GM10248 (cell line): ENCODE data around the gene GOLGA6L7.
"Not testable (repeated sequence)": the region's sequence is repeated elsewhere in the genome, so short reads cannot be mapped to it uniquely, and the experiment has no call there.

Experiments used
- CTCF ChIA-PET: fragments of 300-600 bp; sonication (Branson Sonifier 250); formaldehyde crosslinking; extraction: SDS; loops from one replicate; lab custom pipeline; 2021; ENCODE audit warnings: antibody characterized with exemption; lab: Yijun Ruan, JAX
- POLR2A ChIA-PET: fragments of 350-650 bp; sonication (Branson Sonifier 250); formaldehyde crosslinking; extraction: SDS; loops from one replicate; lab custom pipeline; 2020; ENCODE audit warnings: antibody characterized with exemption; lab: Yijun Ruan, JAX
- DNase-seq: peaks from one replicate; pipeline ENCODE4 v3.0.0; 2012; ENCODE audit errors: extremely low spot score
- TF ChIP-seq, protein P1 (sequence below): IDR thresholded peaks from 2 replicates; pipeline ENCODE4 v1.5.1; 2012; ENCODE audit warnings: mild to moderate bottlenecking, low read depth; ENCODE audit errors: extremely low read depth, missing control alignments, control extremely low read depth

Gene GOLGA6L7

DNA sequence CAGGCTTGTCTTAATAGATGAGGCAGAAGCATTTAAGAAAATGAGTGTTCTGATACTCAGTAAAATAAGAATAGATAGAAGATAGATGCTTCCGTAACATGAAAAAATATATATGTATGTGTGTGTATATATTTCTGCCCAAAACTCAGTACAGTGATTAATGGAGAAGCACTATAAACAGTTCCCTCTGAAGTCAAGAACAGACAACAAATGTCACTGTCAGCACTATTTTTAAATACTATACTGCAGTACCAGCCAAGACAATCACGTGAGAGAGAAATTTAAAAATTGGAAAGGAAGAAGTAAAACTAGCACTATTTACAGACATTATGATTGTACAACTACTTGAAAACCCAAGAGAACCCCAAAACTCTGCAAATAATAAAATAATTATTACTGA is 27.0 kb downstream of the GOLGA6L7 start:
- CTCF ChIA-PET, DNase-seq, POLR2A ChIA-PET: not testable (repeated sequence)

DNA sequence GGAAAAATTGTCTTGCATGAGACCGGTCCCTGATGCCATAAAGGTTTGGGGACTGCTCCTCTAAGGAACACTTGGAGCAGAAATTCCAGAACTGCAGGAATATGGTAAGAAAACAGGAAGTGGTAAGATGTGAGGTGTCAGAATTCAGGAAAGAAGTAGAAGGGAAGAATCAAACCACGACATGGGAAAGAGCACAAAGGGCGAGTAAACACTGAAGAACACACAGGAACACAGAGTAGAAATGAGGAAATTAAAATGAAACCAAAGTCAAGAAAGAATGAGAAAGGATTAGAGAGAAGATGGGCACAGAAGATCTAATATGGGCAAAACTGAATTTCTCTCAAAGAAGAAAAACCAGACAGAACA is 28.5 kb downstream of the GOLGA6L7 start:
- POLR2A ChIA-PET, DNase-seq, CTCF ChIA-PET: not testable (repeated sequence)

- DNase-seq, CTCF ChIA-PET, POLR2A ChIA-PET: not testable (repeated sequence)
Measured at GRCh38 chr15:28819019-28819929, 29.2 kb downstream of the GOLGA6L7 start.

DNA sequence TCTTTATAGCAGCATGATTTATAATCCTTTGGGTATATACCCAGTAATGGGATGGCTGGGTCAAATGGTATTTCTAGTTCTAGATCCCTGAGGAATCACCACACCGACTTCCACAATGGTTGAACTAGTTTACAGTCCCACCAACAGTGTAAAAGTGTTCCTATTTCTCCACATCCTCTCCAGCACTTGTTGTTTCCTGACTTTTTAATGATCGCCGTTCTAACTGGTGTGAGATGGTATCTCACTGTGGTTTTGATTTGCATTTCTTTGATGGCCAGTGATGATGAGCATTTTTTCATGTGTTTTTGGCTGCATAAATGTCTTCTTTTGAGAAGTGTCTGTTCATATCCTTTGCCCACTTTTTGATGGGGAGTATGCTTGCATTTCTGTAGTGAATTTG is 30.3 kb downstream of the GOLGA6L7 start:
- CTCF ChIA-PET, DNase-seq, POLR2A ChIA-PET: not testable (repeated sequence)

DNA sequence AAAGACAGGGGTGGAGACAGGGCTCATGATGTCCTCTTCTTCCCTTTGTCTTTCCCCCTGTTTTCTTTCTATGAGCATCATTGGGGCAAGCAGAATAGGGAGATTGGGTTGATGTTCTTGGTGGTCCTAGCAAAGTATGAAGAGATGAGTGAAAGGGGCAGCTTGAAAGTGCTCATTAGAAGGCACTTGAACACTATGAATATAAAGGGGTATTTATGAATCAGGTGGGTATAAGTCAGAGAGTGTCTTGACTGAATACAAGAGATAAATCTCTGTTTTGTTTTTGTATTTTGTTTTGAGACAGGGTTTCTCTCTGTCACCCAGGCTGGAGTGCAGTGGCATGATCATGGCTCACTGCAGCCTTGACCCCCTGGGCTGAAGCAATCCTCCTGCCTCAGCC is 34.4 kb downstream of the GOLGA6L7 start:
- DNase-seq, CTCF ChIA-PET, POLR2A ChIA-PET: not testable (repeated sequence)

DNA sequence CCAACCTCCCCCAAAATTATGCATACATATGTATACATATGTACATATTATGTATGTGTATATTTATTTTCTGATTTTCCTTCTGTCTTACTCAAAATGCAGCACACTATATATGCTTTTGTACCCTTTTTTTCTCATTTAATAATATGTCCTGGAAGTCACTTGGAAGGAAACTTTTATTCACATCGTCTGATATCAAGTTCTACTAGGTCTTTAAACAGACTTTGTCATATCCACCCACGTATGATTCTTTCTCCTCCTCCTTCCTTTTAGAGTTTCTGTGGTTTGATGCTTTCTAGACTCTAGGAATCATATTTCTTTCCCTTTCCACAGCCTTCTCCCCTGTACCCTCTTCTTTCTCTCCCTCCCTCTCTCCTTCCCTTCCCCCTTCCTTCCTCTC is 35.1 kb downstream of the GOLGA6L7 start:
- DNase-seq, CTCF ChIA-PET, POLR2A ChIA-PET: not testable (repeated sequence)

DNA sequence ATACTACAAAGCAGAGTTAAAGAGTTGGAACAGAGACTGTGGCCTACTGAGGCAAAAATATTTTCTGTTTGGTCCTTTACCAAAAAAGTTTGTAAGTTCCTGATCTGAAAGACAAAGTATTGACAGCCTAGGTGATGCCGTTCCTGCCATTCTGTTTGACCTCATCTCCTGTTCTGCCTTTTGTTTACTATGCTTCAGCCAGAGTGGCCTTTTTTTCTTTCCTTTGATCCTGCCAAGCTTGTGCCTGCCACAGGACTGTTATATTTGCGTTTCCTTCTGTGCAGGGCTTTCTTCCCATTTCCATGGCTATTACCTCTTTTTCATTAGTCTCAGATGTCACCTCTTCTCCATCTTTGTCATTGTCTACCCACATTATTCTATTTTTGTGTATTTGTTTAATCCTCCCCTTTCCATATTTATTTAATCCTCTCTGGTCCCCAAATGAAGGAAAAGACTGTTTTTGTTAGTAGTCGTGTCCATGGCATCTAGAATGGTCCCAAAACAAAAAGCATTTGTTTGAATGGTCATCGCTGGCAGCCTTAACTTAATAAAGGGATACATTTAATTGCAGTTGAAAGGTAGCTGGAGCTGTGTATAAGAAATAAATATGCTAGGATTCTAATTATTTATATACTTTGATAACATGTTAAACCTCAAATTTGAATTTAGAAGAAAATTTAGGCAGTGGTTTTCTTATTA is 36.4 kb downstream of the GOLGA6L7 start:
- POLR2A ChIA-PET, CTCF ChIA-PET, DNase-seq: not testable (repeated sequence)

DNA sequence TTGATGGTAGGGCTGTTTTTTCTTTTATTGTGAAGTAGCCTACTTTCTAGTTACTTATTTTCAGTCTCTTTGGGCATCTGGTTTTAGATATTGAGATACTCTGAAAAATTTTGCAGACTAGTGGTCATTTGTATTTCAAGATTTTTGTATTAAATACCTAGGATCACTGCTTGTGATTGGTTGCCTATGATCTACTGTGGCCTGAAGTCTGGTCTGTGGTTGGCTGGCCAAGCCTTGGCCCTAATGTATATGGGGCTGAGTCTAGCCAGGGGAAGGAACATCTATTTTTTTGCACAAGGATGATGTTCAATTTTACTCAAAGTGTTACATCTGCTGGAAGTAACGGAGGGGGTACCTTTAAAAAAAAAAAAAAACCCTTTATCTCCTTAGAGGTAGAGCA is 38.0 kb downstream of the GOLGA6L7 start:
- DNase-seq, CTCF ChIA-PET, POLR2A ChIA-PET: not testable (repeated sequence)

GRCh38 chr15:28808136-28808535 is 40.3 kb downstream of the GOLGA6L7 start:
- CTCF ChIA-PET, DNase-seq, POLR2A ChIA-PET: not testable (repeated sequence)

DNA sequence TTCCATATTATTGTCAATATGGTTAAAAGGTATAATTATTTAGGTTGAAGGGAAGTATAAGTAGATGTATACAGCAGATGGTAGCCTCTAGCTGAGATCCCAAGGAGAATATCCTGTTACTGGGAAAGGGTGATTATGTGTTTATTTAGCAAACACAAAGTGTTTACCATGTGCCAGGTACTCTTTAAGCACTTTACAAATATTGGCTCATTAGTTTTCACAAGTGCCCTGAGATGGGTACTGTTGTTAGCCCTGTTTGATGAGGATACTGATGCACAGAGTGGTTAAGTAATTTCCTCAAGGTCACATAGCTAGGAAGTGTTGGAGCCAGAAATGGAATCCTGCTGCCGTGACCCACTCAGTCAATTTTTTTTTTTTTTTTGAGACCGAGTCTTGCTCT is 48.1 kb downstream of the GOLGA6L7 start:
- DNase-seq, CTCF ChIA-PET, POLR2A ChIA-PET: not testable (repeated sequence)

DNA sequence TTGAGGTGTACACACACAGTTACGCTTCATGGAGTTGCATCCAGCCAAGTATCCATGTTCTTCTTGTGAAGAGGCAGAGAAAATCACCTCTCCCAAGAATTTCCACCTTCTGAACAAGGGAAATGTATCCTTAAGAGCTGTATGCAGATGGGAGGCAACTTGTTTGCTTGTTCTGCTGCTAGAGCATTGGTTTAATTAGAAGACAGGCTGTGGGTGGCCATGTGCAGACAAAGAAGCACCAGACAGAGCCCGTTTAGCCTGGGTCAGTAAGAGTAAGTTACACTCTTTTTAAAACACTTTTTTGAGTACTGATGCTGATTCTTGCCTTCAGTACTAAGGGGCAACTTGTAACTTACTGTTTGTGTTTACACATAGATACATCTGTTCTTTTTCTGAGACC is 50.2 kb downstream of the GOLGA6L7 start:
- POLR2A ChIA-PET, DNase-seq, CTCF ChIA-PET: not testable (repeated sequence)

DNA sequence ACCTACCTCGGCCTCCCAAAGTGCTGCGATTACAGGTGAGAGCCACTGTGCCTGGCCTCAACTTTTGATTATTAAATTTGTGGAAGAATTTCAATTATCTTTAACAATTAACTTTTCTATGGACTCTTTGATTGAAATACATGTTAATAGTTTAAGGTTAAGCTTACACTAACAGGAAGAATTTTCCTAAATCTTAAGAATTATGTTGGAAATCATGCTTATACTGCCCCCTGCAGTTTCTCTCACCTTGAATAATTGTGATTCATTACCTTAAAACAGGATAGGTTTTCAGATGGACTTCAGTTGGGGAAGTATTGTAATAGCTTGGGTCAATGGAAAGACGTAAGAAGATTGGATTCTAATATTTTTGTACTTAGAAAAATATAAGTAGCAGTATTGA is 54.2 kb downstream of the GOLGA6L7 start:
- POLR2A ChIA-PET, DNase-seq, CTCF ChIA-PET: not testable (repeated sequence)
- TF ChIP-seq, protein P1, sequence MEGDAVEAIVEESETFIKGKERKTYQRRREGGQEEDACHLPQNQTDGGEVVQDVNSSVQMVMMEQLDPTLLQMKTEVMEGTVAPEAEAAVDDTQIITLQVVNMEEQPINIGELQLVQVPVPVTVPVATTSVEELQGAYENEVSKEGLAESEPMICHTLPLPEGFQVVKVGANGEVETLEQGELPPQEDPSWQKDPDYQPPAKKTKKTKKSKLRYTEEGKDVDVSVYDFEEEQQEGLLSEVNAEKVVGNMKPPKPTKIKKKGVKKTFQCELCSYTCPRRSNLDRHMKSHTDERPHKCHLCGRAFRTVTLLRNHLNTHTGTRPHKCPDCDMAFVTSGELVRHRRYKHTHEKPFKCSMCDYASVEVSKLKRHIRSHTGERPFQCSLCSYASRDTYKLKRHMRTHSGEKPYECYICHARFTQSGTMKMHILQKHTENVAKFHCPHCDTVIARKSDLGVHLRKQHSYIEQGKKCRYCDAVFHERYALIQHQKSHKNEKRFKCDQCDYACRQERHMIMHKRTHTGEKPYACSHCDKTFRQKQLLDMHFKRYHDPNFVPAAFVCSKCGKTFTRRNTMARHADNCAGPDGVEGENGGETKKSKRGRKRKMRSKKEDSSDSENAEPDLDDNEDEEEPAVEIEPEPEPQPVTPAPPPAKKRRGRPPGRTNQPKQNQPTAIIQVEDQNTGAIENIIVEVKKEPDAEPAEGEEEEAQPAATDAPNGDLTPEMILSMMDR, result peak; percentile 5
